ENCODE results near the gene ZNF829. TPM values are rescaled to one million over a fixed set of nuclear protein-coding genes. Genes with fewer than 3 reads are reported as not detected.

The ZNF829 gene
- total RNA-seq, 1 experiment from 2014 or later: not detected

GRCh38 chr19:36894849-36895383 lies 21.2 kb downstream of the ZNF829 start:
- TF ChIP-seq CTCF (conservative IDR thresholded peaks at IDR 0.05; ENCODE audit: low read depth, low read length): no peak
- no peak for TF ChIP-seq EZH2phosphoT487 (IDR thresholded peaks at IDR 0.05; ENCODE audit: borderline replicate concordance, low read length)
- H3K79me2 ChIP-seq (ENCODE audit: low read length): no peaks in the 10 kb centered on the region
- peaks cover 27% of the 10 kb centered on the region for H3K9me3 ChIP-seq (ENCODE audit: low read length)
- H3K4me2 ChIP-seq (ENCODE audit: low read length): no peak overlapping the region
- intact Hi-C loops (cut with micrococcal nuclease): no loop called here
- CTCF ChIA-PET: no interaction called here
- H3K27me3 ChIP-seq (ENCODE audit: low read length): no peaks in the 10 kb centered on the region
- H3K4me3 ChIP-seq (ENCODE audit: low read length): no peak overlapping the region
- H4K20me1 ChIP-seq (ENCODE audit: low read length): no peaks in the 10 kb centered on the region
- H3K4me1 ChIP-seq (ENCODE audit: insufficient read depth, low read length): no peaks in the 10 kb centered on the region
- H3F3A ChIP-seq (ENCODE audit: low read length, unreplicated experiment): no peaks in the 10 kb centered on the region
- H3K36me3 ChIP-seq (ENCODE audit: low read depth, low read length): no peaks in the 10 kb centered on the region; the same call in 1 of the 2 replicates
- H3K9ac ChIP-seq (ENCODE audit: low read length): no peak overlapping the region
- BruUV-seq (replicated peaks): no TSS peak
- ATAC-seq (no peak), DNase-seq (no peak)
- no peak overlapping the region for H2AFZ ChIP-seq (ENCODE audit: low read length)
- no peak overlapping the region for H3K27ac ChIP-seq (ENCODE audit: low read length)
- POLR2A ChIA-PET (ENCODE audit: unreplicated experiment): no interaction called here
- no peaks in the 10 kb centered on the region for H3K9me2 ChIP-seq (replicated peaks; ENCODE audit: low read length)

GRCh38 chr19:36891768-36892357 lies 24.2 kb downstream of the ZNF829 start:
- Histone ChIP-seq H2AFZ (ENCODE audit: low read length) (no peak overlapping the region), H4K20me1 (ENCODE audit: low read length) (no peaks in the 10 kb centered on the region), H3K4me1 (ENCODE audit: insufficient read depth, low read length) (no peaks in the 10 kb centered on the region), H3K4me3 (ENCODE audit: low read length) (no peak overlapping the region), H3K9me3 (ENCODE audit: low read length) (peaks cover 28% of the 10 kb centered on the region), H3K36me3 (ENCODE audit: low read depth, low read length) (no peaks in the 10 kb centered on the region; the same call in 1 of the 2 replicates), H3K9ac (ENCODE audit: low read length) (no peak overlapping the region), H3F3A (ENCODE audit: low read length, unreplicated experiment) (no peaks in the 10 kb centered on the region), H3K4me2 (ENCODE audit: low read length) (no peak overlapping the region), H3K9me2 (replicated peaks; ENCODE audit: low read length) (no peaks in the 10 kb centered on the region), H3K27me3 (ENCODE audit: low read length) (no peaks in the 10 kb centered on the region), H3K79me2 (ENCODE audit: low read length) (no peaks in the 10 kb centered on the region), H3K27ac (ENCODE audit: low read length) (no peak overlapping the region)
- TF ChIP-seq EZH2phosphoT487 (IDR thresholded peaks at IDR 0.05; ENCODE audit: borderline replicate concordance, low read length) (no peak), CTCF (conservative IDR thresholded peaks at IDR 0.05; ENCODE audit: low read depth, low read length) (no peak), EZH2 (IDR thresholded peaks at IDR 0.05; ENCODE audit: low read length, unreplicated experiment) (no peak)
- ChIA-PET CTCF (no interaction called here), POLR2A (ENCODE audit: unreplicated experiment) (no interaction called here)
- DNase-seq: no peak
- intact Hi-C loops (cut with micrococcal nuclease): no loop called here
- no TSS peak for BruUV-seq (replicated peaks)
- ATAC-seq: no peak
